Measurements from ENCODE around the gene BBOF1. TPM values are rescaled to one million over a fixed set of nuclear protein-coding genes. Genes with fewer than 3 reads are reported as not detected.

The BBOF1 gene
- total and polyA plus RNA-seq, 2 of the 8 experiments (the other 6 are each of a cell fraction or from before 2014, with no cell fraction given) = 0.26 to 0.60 TPM

DNA sequence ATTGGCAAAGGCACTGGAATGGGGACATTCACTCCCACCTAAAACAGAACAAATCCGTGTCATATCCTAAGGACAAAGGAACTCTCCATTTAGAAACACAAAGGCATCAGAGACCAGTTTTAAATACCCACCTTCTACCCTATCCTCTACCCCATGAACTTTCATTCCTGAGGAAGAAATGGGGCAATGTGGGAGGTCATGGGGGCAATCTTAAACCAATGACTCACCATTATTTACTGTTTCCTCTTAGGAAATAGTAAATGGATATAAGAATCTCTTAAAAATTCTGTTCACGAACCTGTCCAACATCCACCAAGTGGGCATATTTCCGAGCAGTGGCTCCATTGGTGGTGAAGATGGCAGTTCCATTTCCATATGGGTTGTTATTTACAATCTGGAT, 45.7 kb downstream of the BBOF1 start:
- Histone ChIP-seq H3K27me3 (replicated peaks in 1 of 4; ENCODE audit: control insufficient read depth in 3 of 4, extremely low read depth in 1 of 4, insufficient read depth in 3 of 4, low read length in 3 of 4) (no peaks in the 10 kb centered on the region), H2BK15ac (ENCODE audit: low read length) (no peak overlapping the region), H3K36me3 (ENCODE audit: control insufficient read depth in 2 of 4, insufficient read depth in 4 of 4, low read length in 3 of 4) (peaks cover 0 to 45% (median 9%) of the 10 kb centered on the region in 4 experiments; a peak in 6 of 8 replicates), H3K18ac (ENCODE audit: extremely low read depth, low read length) (no peak overlapping the region), H3K79me2 (ENCODE audit: control insufficient read depth in 1 of 2, insufficient read depth in 2 of 2, low read length in 2 of 2) (no peaks in the 10 kb centered on the region), H3K56ac (replicated peaks; ENCODE audit: insufficient read length, low read depth, low read length) (no peak overlapping the region), H2BK20ac (ENCODE audit: low read length) (no peak overlapping the region), H3K4me3 (ENCODE audit: extremely low read depth in 1 of 4, insufficient read depth in 2 of 4, low read depth in 3 of 4, low read length in 4 of 4) (no peak overlapping the region), H2BK5ac (ENCODE audit: low read depth, low read length) (no peak overlapping the region), H2AK5ac (ENCODE audit: low read depth, low read length) (no peak overlapping the region), H3K9ac (replicated peaks in 1 of 4; ENCODE audit: extremely low read depth in 1 of 4, low read depth in 3 of 4, low read length in 3 of 4) (no peak overlapping the region), H3K79me1 (ENCODE audit: low read depth, low read length) (no peaks in the 10 kb centered on the region), H2AFZ (ENCODE audit: low read length) (no peak overlapping the region), H4K20me1 (replicated peaks in 1 of 2; ENCODE audit: control insufficient read depth in 1 of 2, insufficient read depth in 2 of 2, low read length in 2 of 2) (peaks cover 0 to 3% of the 10 kb centered on the region in 2 experiments), H3K23ac (ENCODE audit: insufficient read length) (no peak overlapping the region), H3K4ac (replicated peaks; ENCODE audit: insufficient read length, low read depth, low read length) (no peak overlapping the region), H2BK12ac (ENCODE audit: low read depth, low read length) (no peak overlapping the region), H3K9me3 (ENCODE audit: insufficient read depth in 2 of 2, low read depth in 1 of 2, low read length in 1 of 2) (no peaks in the 10 kb centered on the region), H3K4me1 (replicated peaks in 1 of 4; ENCODE audit: control insufficient read depth in 3 of 4, insufficient read depth in 4 of 4, low read length in 3 of 4) (no peaks in the 10 kb centered on the region), H2BK120ac (replicated peaks; ENCODE audit: low read depth, low read length) (no peak overlapping the region), H4K91ac (replicated peaks; ENCODE audit: insufficient read length, low read length) (no peak overlapping the region), H4K8ac (ENCODE audit: extremely low read depth, insufficient read depth, low read length) (no peak overlapping the region), H3K27ac (ENCODE audit: low read depth, low read length) (no peak overlapping the region), H3K14ac (ENCODE audit: insufficient read length) (no peak overlapping the region), H4K5ac (ENCODE audit: insufficient read length, low read depth, low read length) (no peak overlapping the region), H3K23me2 (ENCODE audit: low read depth, low read length) (no peaks in the 10 kb centered on the region), H3K4me2 (ENCODE audit: insufficient read depth in 1 of 2, low read depth in 2 of 2, low read length in 2 of 2) (no peak overlapping the region)
- WGBS, 2 experiments (ENCODE audit: extremely low coverage in 1 of 2, insufficient coverage in 1 of 2, insufficient read length in 1 of 2, insufficient replicate concordance in 2 of 2, low coverage in 1 of 2, low lambda C conversion rate in 2 of 2, missing lambda C conversion rate in 1 of 2) = 76% methylated on average over 3 of the region's 3 CpGs; no CpG with 5 or more reads in 1 of the 2 experiments
- DNase-seq (ENCODE audit: low read depth in 1 of 2, low spot score in 2 of 2) (no peak), FAIRE-seq (no peak)
- CTCF ChIA-PET (ENCODE audit: partially characterized antibody) = interaction anchor here (1.3 kb wide), 1 partner anchor 129 kb away, joined by 3 read pairs; no protein-coding TSS in a partner anchor
- TF ChIP-seq SP2 (IDR thresholded peaks at IDR 0.05; ENCODE audit: low read length) = no peak
- TF ChIP-seq CREB1 (IDR thresholded peaks at IDR 0.05) = no peak
- TF ChIP-seq TAF1 (IDR thresholded peaks at IDR 0.05; ENCODE audit: low read depth, low read length) = no peak
- TF ChIP-seq SIN3A (conservative IDR thresholded peaks at IDR 0.05 in 1 of 2, IDR thresholded peaks at IDR 0.05 in 1 of 2; ENCODE audit: low read depth in 1 of 2, low read length in 2 of 2) = no peak
- TF ChIP-seq EZH2 (IDR thresholded peaks at IDR 0.05; ENCODE audit: low read depth, low read length, severe bottlenecking) = no peak
- TF ChIP-seq, protein P1, sequence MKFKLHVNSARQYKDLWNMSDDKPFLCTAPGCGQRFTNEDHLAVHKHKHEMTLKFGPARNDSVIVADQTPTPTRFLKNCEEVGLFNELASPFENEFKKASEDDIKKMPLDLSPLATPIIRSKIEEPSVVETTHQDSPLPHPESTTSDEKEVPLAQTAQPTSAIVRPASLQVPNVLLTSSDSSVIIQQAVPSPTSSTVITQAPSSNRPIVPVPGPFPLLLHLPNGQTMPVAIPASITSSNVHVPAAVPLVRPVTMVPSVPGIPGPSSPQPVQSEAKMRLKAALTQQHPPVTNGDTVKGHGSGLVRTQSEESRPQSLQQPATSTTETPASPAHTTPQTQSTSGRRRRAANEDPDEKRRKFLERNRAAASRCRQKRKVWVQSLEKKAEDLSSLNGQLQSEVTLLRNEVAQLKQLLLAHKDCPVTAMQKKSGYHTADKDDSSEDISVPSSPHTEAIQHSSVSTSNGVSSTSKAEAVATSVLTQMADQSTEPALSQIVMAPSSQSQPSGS (IDR thresholded peaks at IDR 0.05; ENCODE audit: low read length) = no peak
- POLR2A ChIA-PET (ENCODE audit: partially characterized antibody) = no interaction called here
